Fibroblast of mammary gland (primary cell): ENCODE measurements around the gene THSD7B.
"Not testable (repeated sequence)": the region's sequence is repeated elsewhere in the genome, so short reads cannot be mapped to it uniquely, and the experiment has no call there.

Experiments
- DNase-seq: peaks from one replicate; pipeline ENCODE4 v3.0.0-alpha.2; 2010; ENCODE audit warnings: low read depth
- H3K4me3 ChIP-seq: 2 replicates; pipeline ENCODE4 v1.5.1; 2011; ENCODE audit warnings: low read depth, mild to moderate bottlenecking, low read length, moderate library complexity; ENCODE audit not compliant: control insufficient read depth
- CTCF ChIP-seq: conservative IDR thresholded peaks from 2 replicates; pipeline ENCODE4 v1.5.1; 2011; ENCODE audit warnings: low read depth, low read length, inconsistent platforms; ENCODE audit not compliant: control insufficient read depth, insufficient read depth

The THSD7B gene

GRCh38 chr2:136750065-136750464 lies 15.3 kb upstream of the THSD7B start:
- H3K4me3 ChIP-seq, result no peak overlapping the region
- no peak for DNase-seq
- TF ChIP-seq CTCF, result no peak

GRCh38 chr2:136751406-136751805 lies 13.9 kb upstream of the THSD7B start:
- no peak for TF ChIP-seq CTCF

GRCh38 chr2:136758504-136758903 lies 6.8 kb upstream of the THSD7B start:
- DNase-seq, H3K4me3 ChIP-seq: not testable (repeated sequence)

More at GRCh38 chr2:136751406-136751805, 13.9 kb upstream of the THSD7B start:
- H3K4me3 ChIP-seq, result no peak overlapping the region
- DNase-seq, result no peak

- TF ChIP-seq CTCF, result no peak
- H3K4me3 ChIP-seq, result no peak overlapping the region
- no peak for DNase-seq
These were observed 691 bp upstream of the THSD7B start for GRCh38 chr2:136764452-136765255.

- TF ChIP-seq CTCF, result no peak
- no peak overlapping the region for H3K4me3 ChIP-seq
- no peak for DNase-seq
These were observed 694 bp downstream of the THSD7B start for GRCh38 chr2:136766073-136766404.

- no peak for TF ChIP-seq CTCF
- no peak for DNase-seq
- H3K4me3 ChIP-seq, result no peak overlapping the region
These were observed 1.7 kb downstream of the THSD7B start for GRCh38 chr2:136767030-136767429.

- TF ChIP-seq CTCF, result no peak
- no peak for DNase-seq
- H3K4me3 ChIP-seq, result no peak overlapping the region
These were observed 4.5 kb downstream of the THSD7B start for GRCh38 chr2:136769871-136770270.
